BE2C (cell line): ENCODE results near the gene HLA-DPA1.
A peak's percentile ranks its signal among the peaks of the same experiment; 100 is the strongest.

Source experiments
- DNase-seq: peaks from one replicate; pipeline ENCODE4 v3.0.0-alpha.2; 2020
- H3K27me3 ChIP-seq: fragments of 250-450 bp; sonication (Bioruptor Pico); 2 replicates; pipeline ENCODE4 v1.5.1; 2020; ENCODE audit warnings: mild to moderate bottlenecking
- H3K36me3 ChIP-seq: fragments of 250-450 bp; sonication (Bioruptor Pico); 2 replicates; pipeline ENCODE4 v1.5.1; 2020; ENCODE audit warnings: mild to moderate bottlenecking
- H3K4me1 ChIP-seq: fragments of 250-450 bp; sonication (Bioruptor Pico); 2 replicates; pipeline ENCODE4 v1.5.1; 2020
- H3K4me3 ChIP-seq: 2 replicates; pipeline ENCODE4 v1.5.1; 2011; ENCODE audit warnings: low read depth, low read length
- H3K9me3 ChIP-seq: fragments of 250-450 bp; sonication (Bioruptor Pico); 2 replicates; pipeline ENCODE4 v1.5.1; 2020
- CTCF ChIP-seq: IDR thresholded peaks from 2 replicates; pipeline ENCODE4 v1.5.1; 2012; ENCODE audit warnings: mild to moderate bottlenecking, low read depth, low read length

Gene HLA-DPA1

GRCh38 chr6:33050014-33050810 is 23.2 kb downstream of the HLA-DPA1 start:
- DNase-seq = no peak
- Histone ChIP-seq H3K4me1 (no peaks in the 10 kb centered on the region), H3K4me3 (no peak overlapping the region), H3K36me3 (no peaks in the 10 kb centered on the region), H3K27me3 (peaks cover 12% of the 10 kb centered on the region), H3K9me3 (no peaks in the 10 kb centered on the region)
- TF ChIP-seq CTCF = no peak

DNA sequence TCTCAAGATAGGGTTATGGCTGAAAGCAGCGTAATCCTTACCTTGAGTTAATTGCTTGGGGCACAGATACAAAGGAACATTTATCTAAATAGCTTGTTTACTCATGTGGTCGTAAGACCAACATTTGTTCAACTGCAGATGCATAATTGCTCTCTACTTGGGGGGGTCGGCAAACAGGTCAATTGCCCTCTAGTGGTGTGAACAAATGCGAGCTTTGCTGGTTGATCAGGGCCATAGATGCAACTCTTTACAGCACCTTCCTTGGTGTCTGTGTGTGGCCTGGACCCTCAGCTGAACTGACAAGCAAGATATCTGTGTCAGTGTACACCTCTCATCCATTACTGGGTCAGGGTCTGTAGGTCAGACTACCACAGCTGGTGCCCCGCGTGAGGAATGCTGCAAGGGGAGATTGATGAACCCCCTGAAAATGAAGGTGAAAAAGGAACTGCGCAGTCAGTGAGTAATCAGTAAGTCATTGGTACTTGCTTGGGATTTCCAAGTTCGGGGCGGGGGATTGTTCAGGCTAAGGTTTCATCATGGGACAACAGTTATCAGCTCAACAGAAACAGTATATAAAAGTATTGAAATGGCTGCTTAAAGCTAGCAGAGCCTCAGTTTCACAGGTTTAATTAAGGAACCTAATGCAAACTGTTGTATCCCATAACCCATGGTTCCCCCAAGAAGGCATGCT is 24.0 kb downstream of the HLA-DPA1 start:
- Histone ChIP-seq H3K9me3 (no peaks in the 10 kb centered on the region), H3K27me3 (peaks cover 12% of the 10 kb centered on the region), H3K4me1 (no peaks in the 10 kb centered on the region), H3K36me3 (no peaks in the 10 kb centered on the region), H3K4me3 (no peak overlapping the region)
- TF ChIP-seq CTCF = peak; percentile 45
- no peak for DNase-seq

- Histone ChIP-seq H3K36me3 (no peaks in the 10 kb centered on the region), H3K4me3 (no peak overlapping the region), H3K9me3 (no peaks in the 10 kb centered on the region), H3K27me3 (peaks cover 22% of the 10 kb centered on the region), H3K4me1 (no peaks in the 10 kb centered on the region)
- TF ChIP-seq CTCF = no peak
- DNase-seq = no peak
Observed at GRCh38 chr6:33040157-33040556, 33.3 kb downstream of the HLA-DPA1 start.

- no peaks in the 10 kb centered on the region for H3K4me1 ChIP-seq
- no peak for DNase-seq
- H3K9me3 ChIP-seq = no peaks in the 10 kb centered on the region
- TF ChIP-seq CTCF = no peak
- no peaks in the 10 kb centered on the region for H3K36me3 ChIP-seq
- H3K4me3 ChIP-seq = no peak overlapping the region
- peaks cover 22% of the 10 kb centered on the region for H3K27me3 ChIP-seq
Observed at GRCh38 chr6:33036535-33036934, 36.9 kb downstream of the HLA-DPA1 start.

GRCh38 chr6:33034554-33034953 is 38.9 kb downstream of the HLA-DPA1 start:
- H3K4me1 ChIP-seq = no peaks in the 10 kb centered on the region
- DNase-seq = no peak
- H3K9me3 ChIP-seq = no peaks in the 10 kb centered on the region
- H3K36me3 ChIP-seq = no peaks in the 10 kb centered on the region
- no peak for TF ChIP-seq CTCF
- H3K27me3 ChIP-seq = peaks cover 18% of the 10 kb centered on the region
- H3K4me3 ChIP-seq = no peak overlapping the region

GRCh38 chr6:33030245-33030644 is 43.2 kb downstream of the HLA-DPA1 start:
- no peaks in the 10 kb centered on the region for H3K9me3 ChIP-seq
- no peak for TF ChIP-seq CTCF
- no peaks in the 10 kb centered on the region for H3K4me1 ChIP-seq
- H3K4me3 ChIP-seq = no peak overlapping the region
- DNase-seq = no peak
- no peaks in the 10 kb centered on the region for H3K36me3 ChIP-seq
- peaks cover 3% of the 10 kb centered on the region; the same call in 1 of the 2 replicates for H3K27me3 ChIP-seq
